Measurements from ENCODE around the gene LACTBL1. TPM values are rescaled to one million over a fixed set of nuclear protein-coding genes. Genes with fewer than 3 reads are reported as not detected.

The LACTBL1 gene
- total RNA-seq, 1 experiment from 2014 or later, result not detected

DNA sequence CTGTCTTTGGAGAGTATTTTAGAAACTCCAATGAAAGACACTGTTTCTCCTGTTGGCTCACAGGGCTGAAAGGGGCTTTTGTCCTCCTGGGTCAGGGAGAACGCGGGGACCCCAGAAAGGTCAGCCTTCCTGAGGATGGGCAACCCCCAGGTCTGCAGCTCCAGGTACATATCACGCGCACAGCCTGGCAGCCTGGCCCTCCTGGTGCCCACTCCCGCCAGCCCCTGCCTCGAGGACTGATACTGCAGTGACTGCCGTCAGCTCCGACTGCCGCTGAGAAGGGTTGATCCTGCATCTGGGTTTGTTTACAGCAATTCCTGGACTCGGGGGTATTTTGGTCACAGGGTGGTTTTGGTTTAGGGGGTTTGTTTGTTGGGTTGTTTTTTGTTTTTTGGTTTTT is 58.5 kb downstream of the LACTBL1 start:
- Histone ChIP-seq H3T11ph (ENCODE audit: low read length) (no peak overlapping the region), H4K91ac (ENCODE audit: insufficient read length, low read depth, low read length) (no peak overlapping the region), H3K9ac (ENCODE audit: extremely low read depth, insufficient read length, low read length) (no peak overlapping the region), H3K18ac (ENCODE audit: insufficient read length, low read depth, low read length) (no peak overlapping the region), H3K23ac (ENCODE audit: insufficient read length, low read depth, low read length) (no peak overlapping the region), H2BK5ac (ENCODE audit: insufficient read length, low read length) (no peak overlapping the region), H3K4ac (ENCODE audit: low read depth, low read length) (no peak overlapping the region), H2AFZ (ENCODE audit: low read length) (no peak overlapping the region), H3K27me3 (ENCODE audit: insufficient read depth, low read length) (no peaks in the 10 kb centered on the region), H4K20me1 (ENCODE audit: control insufficient read depth, insufficient read depth, insufficient read length) (no peaks in the 10 kb centered on the region), H3K79me1 (ENCODE audit: insufficient read depth, low read depth, low read length, poor library complexity, severe bottlenecking) (no peaks in the 10 kb centered on the region), H3K4me1 (ENCODE audit: insufficient read depth, low read length) (no peaks in the 10 kb centered on the region), H3K9me3 (ENCODE audit: control insufficient read depth, low read depth, low read length) (no peaks in the 10 kb centered on the region), H4K5ac (ENCODE audit: insufficient read length, low read depth, low read length) (no peak overlapping the region), H3K14ac (ENCODE audit: insufficient read depth, low read length) (no peak overlapping the region; the same call in 1 of the 2 replicates), H2AK5ac (ENCODE audit: insufficient read length, low read length) (no peak overlapping the region), H2BK15ac (ENCODE audit: low read depth, low read length) (no peak overlapping the region), H3K23me2 (ENCODE audit: insufficient read length, low read depth, low read length, poor library complexity, severe bottlenecking) (no peaks in the 10 kb centered on the region), H4K8ac (replicated peaks; ENCODE audit: insufficient read length, low read depth, low read length) (no peak overlapping the region), H3K79me2 (ENCODE audit: insufficient read depth, low read length) (no peaks in the 10 kb centered on the region), H3K27ac (ENCODE audit: insufficient read length, low read depth, low read length) (no peak overlapping the region), H3K56ac (ENCODE audit: insufficient read length, low read depth, low read length) (no peak overlapping the region), H2BK20ac (ENCODE audit: low read depth, low read length, poor library complexity, severe bottlenecking) (no peak overlapping the region), H2BK12ac (ENCODE audit: insufficient read length, low read depth, low read length) (no peak overlapping the region), H2BK120ac (ENCODE audit: low read depth, low read length, poor library complexity, severe bottlenecking) (no peak overlapping the region), H3K4me2 (ENCODE audit: insufficient read depth, insufficient read length, low read length) (no peak overlapping the region)
- Mint-ChIP-seq H3K36me3 (ENCODE audit: insufficient read depth in 1 of 3, low read depth in 3 of 3) (no peaks in the 10 kb centered on the region), H3K4me3 (no peak overlapping the region), H3K4me1 (peaks cover 12 to 18% of the 10 kb centered on the region in 2 experiments), H3K27ac (no peak overlapping the region; a peak in 1 of 7 replicates), H3K9me3 (no peaks in the 10 kb centered on the region), H3K27me3 (ENCODE audit: low read depth) (no peaks in the 10 kb centered on the region; the same call in 1 of the 2 replicates)
- no peak for DNase-seq
- WGBS (ENCODE audit: extremely low coverage, insufficient read length, low lambda C conversion rate), result no CpG with 5 or more reads among the region's 10 CpGs
- no peak for TF ChIP-seq CTCF (conservative IDR thresholded peaks at IDR 0.05)
